ENCODE data around the gene DES. TPM values are rescaled to one million over a fixed set of nuclear protein-coding genes. Genes with fewer than 3 reads are reported as not detected.

Gene DES
- total and polyA plus RNA-seq, 2 experiments from 2014 or later = 1.3 to 2.0 TPM

DNA sequence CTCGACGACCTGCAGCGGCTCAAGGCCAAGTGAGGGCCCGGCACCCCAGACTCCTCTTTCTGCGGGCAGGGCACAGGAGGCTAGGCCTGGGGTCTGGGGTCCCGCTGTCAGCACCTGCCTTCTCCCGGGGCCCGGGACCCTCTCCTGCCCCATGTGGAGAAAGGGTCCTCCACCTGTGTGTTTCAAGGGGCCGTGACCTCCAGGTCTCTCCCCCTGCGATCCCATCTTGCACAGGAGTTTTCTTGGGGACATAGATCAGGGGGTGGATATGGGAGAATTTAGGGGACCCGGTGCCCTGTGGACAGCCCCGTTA, 791 bp downstream of the DES start (continued):
- TF ChIP-seq EZH2phosphoT487 (IDR thresholded peaks at IDR 0.05; ENCODE audit: unreplicated experiment) (no peak), ZNF331 (CRISPR knock-in tag; IDR thresholded peaks at IDR 0.05; ENCODE audit: low read depth) (no peak), STAT1 (IDR thresholded peaks at IDR 0.05; ENCODE audit: unreplicated experiment) (no peak)
- TF ChIP-seq, protein P1, sequence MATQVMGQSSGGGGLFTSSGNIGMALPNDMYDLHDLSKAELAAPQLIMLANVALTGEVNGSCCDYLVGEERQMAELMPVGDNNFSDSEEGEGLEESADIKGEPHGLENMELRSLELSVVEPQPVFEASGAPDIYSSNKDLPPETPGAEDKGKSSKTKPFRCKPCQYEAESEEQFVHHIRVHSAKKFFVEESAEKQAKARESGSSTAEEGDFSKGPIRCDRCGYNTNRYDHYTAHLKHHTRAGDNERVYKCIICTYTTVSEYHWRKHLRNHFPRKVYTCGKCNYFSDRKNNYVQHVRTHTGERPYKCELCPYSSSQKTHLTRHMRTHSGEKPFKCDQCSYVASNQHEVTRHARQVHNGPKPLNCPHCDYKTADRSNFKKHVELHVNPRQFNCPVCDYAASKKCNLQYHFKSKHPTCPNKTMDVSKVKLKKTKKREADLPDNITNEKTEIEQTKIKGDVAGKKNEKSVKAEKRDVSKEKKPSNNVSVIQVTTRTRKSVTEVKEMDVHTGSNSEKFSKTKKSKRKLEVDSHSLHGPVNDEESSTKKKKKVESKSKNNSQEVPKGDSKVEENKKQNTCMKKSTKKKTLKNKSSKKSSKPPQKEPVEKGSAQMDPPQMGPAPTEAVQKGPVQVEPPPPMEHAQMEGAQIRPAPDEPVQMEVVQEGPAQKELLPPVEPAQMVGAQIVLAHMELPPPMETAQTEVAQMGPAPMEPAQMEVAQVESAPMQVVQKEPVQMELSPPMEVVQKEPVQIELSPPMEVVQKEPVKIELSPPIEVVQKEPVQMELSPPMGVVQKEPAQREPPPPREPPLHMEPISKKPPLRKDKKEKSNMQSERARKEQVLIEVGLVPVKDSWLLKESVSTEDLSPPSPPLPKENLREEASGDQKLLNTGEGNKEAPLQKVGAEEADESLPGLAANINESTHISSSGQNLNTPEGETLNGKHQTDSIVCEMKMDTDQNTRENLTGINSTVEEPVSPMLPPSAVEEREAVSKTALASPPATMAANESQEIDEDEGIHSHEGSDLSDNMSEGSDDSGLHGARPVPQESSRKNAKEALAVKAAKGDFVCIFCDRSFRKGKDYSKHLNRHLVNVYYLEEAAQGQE (IDR thresholded peaks at IDR 0.05; ENCODE audit: unreplicated experiment) = no peak
- TF ChIP-seq, protein P2, sequence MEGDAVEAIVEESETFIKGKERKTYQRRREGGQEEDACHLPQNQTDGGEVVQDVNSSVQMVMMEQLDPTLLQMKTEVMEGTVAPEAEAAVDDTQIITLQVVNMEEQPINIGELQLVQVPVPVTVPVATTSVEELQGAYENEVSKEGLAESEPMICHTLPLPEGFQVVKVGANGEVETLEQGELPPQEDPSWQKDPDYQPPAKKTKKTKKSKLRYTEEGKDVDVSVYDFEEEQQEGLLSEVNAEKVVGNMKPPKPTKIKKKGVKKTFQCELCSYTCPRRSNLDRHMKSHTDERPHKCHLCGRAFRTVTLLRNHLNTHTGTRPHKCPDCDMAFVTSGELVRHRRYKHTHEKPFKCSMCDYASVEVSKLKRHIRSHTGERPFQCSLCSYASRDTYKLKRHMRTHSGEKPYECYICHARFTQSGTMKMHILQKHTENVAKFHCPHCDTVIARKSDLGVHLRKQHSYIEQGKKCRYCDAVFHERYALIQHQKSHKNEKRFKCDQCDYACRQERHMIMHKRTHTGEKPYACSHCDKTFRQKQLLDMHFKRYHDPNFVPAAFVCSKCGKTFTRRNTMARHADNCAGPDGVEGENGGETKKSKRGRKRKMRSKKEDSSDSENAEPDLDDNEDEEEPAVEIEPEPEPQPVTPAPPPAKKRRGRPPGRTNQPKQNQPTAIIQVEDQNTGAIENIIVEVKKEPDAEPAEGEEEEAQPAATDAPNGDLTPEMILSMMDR (conservative IDR thresholded peaks at IDR 0.05; ENCODE audit: low read depth in 2 of 2) = no peak

DNA sequence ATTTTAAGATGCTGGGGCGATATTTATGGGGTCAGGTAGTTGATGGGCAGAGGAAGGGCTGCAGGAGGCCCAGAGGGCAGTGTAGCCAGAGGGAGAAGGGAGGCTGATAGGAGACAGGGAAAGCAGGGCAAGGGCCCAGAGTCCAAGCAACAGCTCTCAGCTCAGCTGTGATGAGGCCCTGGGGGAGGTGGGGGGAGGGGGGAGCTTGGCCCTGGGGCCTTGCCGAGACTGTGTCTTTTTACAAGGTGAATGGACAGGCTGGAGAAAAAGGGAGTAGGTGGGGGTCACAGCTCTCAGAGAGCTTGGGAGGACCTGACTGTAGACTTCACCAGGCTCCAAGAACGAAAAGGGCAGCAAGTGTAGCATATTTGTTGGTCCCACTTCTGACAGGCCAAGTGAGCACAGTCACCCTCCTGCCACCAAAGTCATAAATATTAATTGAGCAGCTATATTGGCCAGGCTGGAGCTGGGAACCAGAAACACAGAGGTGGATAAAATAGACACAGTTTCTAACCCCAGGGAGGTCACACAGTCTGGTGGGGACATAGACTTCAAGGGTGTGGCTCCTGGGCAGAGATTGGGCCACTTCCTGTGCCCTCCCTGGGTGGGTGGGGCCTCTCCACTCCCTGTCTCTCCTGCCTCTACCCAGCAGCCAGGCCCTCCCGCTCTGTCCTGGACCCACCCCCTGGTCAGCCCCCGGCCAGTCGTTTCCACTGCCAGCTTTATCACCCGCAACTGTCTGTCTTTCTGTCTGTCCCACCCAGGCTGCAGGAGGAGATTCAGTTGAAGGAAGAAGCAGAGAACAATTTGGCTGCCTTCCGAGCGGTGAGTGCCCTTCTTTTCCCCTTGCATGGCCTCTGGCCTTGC, 1.4 kb downstream of the DES start:
- 0 out of 2 replicates have a peak, but pooled peaks cover 3% of the 10 kb centered on the region for H3K9me2 ChIP-seq (ENCODE audit: insufficient read depth)
- no peak overlapping the region for H2AFZ ChIP-seq
- 0 out of 2 replicates have a peak, but pooled peaks cover 8% of the 10 kb centered on the region for H3F3A ChIP-seq (replicated peaks; ENCODE audit: low read depth)
- peaks cover 28% of the 10 kb centered on the region for H3K4me1 ChIP-seq (ENCODE audit: insufficient read depth)
- no peaks in the 10 kb centered on the region for H3K79me2 ChIP-seq (replicated peaks; ENCODE audit: insufficient read depth)
- Mint-ChIP-seq H3K4me1 (peaks cover 24% of the 10 kb centered on the region), H3K4me3 (peak overlapping the region; percentile 42), H3K36me3 (ENCODE audit: low read depth) (no peaks in the 10 kb centered on the region), H3K27ac (no peak overlapping the region), H3K27me3 (ENCODE audit: insufficient read depth, low read depth, poor library complexity) (peaks cover 41% of the 10 kb centered on the region), H3K9me3 (no peaks in the 10 kb centered on the region)
- DNase-seq (ENCODE audit: low spot score) (no peak), ATAC-seq (0 out of 3 replicates have a peak, but pooled peaks have one; percentile 4)
- no peak for TF ChIP-seq CREB1 (CRISPR knock-in tag; IDR thresholded peaks at IDR 0.05; ENCODE audit: low read depth)
- TF ChIP-seq, protein P3, sequence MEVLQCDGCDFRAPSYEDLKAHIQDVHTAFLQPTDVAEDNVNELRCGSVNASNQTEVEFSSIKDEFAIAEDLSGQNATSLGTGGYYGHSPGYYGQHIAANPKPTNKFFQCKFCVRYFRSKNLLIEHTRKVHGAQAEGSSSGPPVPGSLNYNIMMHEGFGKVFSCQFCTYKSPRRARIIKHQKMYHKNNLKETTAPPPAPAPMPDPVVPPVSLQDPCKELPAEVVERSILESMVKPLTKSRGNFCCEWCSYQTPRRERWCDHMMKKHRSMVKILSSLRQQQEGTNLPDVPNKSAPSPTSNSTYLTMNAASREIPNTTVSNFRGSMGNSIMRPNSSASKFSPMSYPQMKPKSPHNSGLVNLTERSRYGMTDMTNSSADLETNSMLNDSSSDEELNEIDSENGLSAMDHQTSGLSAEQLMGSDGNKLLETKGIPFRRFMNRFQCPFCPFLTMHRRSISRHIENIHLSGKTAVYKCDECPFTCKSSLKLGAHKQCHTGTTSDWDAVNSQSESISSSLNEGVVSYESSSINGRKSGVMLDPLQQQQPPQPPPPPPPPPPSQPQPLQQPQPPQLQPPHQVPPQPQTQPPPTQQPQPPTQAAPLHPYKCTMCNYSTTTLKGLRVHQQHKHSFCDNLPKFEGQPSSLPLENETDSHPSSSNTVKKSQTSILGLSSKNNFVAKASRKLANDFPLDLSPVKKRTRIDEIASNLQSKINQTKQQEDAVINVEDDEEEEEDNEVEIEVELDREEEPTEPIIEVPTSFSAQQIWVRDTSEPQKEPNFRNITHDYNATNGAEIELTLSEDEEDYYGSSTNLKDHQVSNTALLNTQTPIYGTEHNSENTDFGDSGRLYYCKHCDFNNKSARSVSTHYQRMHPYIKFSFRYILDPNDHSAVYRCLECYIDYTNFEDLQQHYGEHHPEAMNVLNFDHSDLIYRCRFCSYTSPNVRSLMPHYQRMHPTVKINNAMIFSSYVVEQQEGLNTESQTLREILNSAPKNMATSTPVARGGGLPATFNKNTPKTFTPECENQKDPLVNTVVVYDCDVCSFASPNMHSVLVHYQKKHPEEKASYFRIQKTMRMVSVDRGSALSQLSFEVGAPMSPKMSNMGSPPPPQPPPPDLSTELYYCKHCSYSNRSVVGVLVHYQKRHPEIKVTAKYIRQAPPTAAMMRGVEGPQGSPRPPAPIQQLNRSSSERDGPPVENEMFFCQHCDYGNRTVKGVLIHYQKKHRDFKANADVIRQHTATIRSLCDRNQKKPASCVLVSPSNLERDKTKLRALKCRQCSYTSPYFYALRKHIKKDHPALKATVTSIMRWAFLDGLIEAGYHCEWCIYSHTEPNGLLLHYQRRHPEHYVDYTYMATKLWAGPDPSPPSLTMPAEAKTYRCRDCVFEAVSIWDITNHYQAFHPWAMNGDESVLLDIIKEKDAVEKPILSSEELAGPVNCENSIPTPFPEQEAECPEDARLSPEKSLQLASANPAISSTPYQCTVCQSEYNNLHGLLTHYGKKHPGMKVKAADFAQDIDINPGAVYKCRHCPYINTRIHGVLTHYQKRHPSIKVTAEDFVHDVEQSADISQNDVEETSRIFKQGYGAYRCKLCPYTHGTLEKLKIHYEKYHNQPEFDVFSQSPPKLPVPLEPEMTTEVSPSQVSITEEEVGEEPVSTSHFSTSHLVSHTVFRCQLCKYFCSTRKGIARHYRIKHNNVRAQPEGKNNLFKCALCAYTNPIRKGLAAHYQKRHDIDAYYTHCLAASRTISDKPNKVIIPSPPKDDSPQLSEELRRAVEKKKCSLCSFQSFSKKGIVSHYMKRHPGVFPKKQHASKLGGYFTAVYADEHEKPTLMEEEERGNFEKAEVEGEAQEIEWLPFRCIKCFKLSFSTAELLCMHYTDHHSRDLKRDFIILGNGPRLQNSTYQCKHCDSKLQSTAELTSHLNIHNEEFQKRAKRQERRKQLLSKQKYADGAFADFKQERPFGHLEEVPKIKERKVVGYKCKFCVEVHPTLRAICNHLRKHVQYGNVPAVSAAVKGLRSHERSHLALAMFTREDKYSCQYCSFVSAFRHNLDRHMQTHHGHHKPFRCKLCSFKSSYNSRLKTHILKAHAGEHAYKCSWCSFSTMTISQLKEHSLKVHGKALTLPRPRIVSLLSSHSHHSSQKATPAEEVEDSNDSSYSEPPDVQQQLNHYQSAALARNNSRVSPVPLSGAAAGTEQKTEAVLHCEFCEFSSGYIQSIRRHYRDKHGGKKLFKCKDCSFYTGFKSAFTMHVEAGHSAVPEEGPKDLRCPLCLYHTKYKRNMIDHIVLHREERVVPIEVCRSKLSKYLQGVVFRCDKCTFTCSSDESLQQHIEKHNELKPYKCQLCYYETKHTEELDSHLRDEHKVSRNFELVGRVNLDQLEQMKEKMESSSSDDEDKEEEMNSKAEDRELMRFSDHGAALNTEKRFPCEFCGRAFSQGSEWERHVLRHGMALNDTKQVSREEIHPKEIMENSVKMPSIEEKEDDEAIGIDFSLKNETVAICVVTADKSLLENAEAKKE (CRISPR knock-in tag; IDR thresholded peaks at IDR 0.05) = no peak
- H4K20me1 ChIP-seq (replicated peaks; ENCODE audit: insufficient read depth) = no peaks in the 10 kb centered on the region
- H3K27me3 ChIP-seq (ENCODE audit: insufficient read depth) = peaks cover 41% of the 10 kb centered on the region
- H3K4me2 ChIP-seq = peak overlapping the region; percentile 80
- H3K4me3 ChIP-seq = peak overlapping the region; percentile 52
- no peak overlapping the region for H3K27ac ChIP-seq (ENCODE audit: low read depth)
- no peaks in the 10 kb centered on the region for H3K36me3 ChIP-seq (ENCODE audit: insufficient read depth)
